RWPE2 (cell line): ENCODE measurements around the gene RNF224.

Experiments
- ATAC-seq: fragments of 200-7000 bp; cut with Tn5 transposase; 3 replicates; pipeline ENCODE4 v1.9.1; 2021; ENCODE audit warnings: low read depth
- DNase-seq: peaks from one replicate; pipeline ENCODE4 v3.0.0-alpha.2; 2020; ENCODE audit warnings: low spot score
- H3K27ac ChIP-seq: fragments of 450-650 bp; 2 replicates; pipeline ENCODE4 v1.5.1; 2017; ENCODE audit warnings: mild to moderate bottlenecking; ENCODE audit not compliant: poor library complexity, severe bottlenecking
- H3K27me3 ChIP-seq: fragments of 250-450 bp; sonication (Bioruptor Pico); 2 replicates; pipeline ENCODE4 v1.5.1; 2021; ENCODE audit warnings: mild to moderate bottlenecking, moderate library complexity; ENCODE audit not compliant: insufficient read depth, poor library complexity, severe bottlenecking
- H3K36me3 ChIP-seq: fragments of 250-450 bp; sonication (Bioruptor Pico); 2 replicates; pipeline ENCODE4 v1.5.1; 2020; ENCODE audit warnings: low read depth, mild to moderate bottlenecking, moderate library complexity
- H3K4me1 ChIP-seq: fragments of 250-450 bp; sonication (Bioruptor Pico); 2 replicates; pipeline ENCODE4 v1.5.1; 2021; ENCODE audit warnings: mild to moderate bottlenecking, moderate library complexity; ENCODE audit not compliant: insufficient read depth, poor library complexity, severe bottlenecking
- H3K4me3 ChIP-seq: fragments of 250-450 bp; sonication (Bioruptor Pico); 2 replicates; pipeline ENCODE4 v1.5.1; 2021; ENCODE audit warnings: mild to moderate bottlenecking, moderate library complexity; ENCODE audit not compliant: severe bottlenecking
- H3K9me3 ChIP-seq: fragments of 250-450 bp; sonication (Bioruptor Pico); 2 replicates; pipeline ENCODE4 v1.5.1; 2021; ENCODE audit warnings: mild to moderate bottlenecking, moderate library complexity; ENCODE audit not compliant: severe bottlenecking
- CTCF ChIP-seq: fragments of 450-650 bp; IDR thresholded peaks from one replicate; pipeline ENCODE4 v1.5.1; 2017; ENCODE audit warnings: mild to moderate bottlenecking, moderate library complexity; ENCODE audit not compliant: poor library complexity, severe bottlenecking

The RNF224 gene

GRCh38 chr9:137185921-137186320 is 41.4 kb upstream of the RNF224 start:
- Histone ChIP-seq H3K4me3 (no peak overlapping the region), H3K4me1 (peaks cover 5% of the 10 kb centered on the region), H3K36me3 (peaks cover 31% of the 10 kb centered on the region), H3K27ac (no peak overlapping the region), H3K27me3 (no peaks in the 10 kb centered on the region), H3K9me3 (no peaks in the 10 kb centered on the region)
- TF ChIP-seq CTCF = no peak
- ATAC-seq (no peak), DNase-seq (no peak)

- TF ChIP-seq CTCF = no peak
- Histone ChIP-seq H3K9me3 (no peaks in the 10 kb centered on the region), H3K27me3 (no peaks in the 10 kb centered on the region), H3K4me3 (no peak overlapping the region), H3K4me1 (peaks cover 5% of the 10 kb centered on the region), H3K36me3 (peaks cover 34% of the 10 kb centered on the region), H3K27ac (no peak overlapping the region)
- no peak for ATAC-seq
- no peak for DNase-seq
These were observed 40.9 kb upstream of the RNF224 start for GRCh38 chr9:137186385-137186784.

GRCh38 chr9:137187386-137187785 is 39.9 kb upstream of the RNF224 start:
- peaks cover 29% of the 10 kb centered on the region for H3K36me3 ChIP-seq

GRCh38 chr9:137188086-137188489 is 39.2 kb upstream of the RNF224 start:
- peaks cover 5% of the 10 kb centered on the region for H3K4me1 ChIP-seq
- no peaks in the 10 kb centered on the region for H3K27me3 ChIP-seq
- no peak for DNase-seq
- TF ChIP-seq CTCF = no peak
- no peaks in the 10 kb centered on the region for H3K9me3 ChIP-seq
- peak; percentile 5 for ATAC-seq
- peak overlapping the region; percentile 52 for H3K4me3 ChIP-seq
- H3K27ac ChIP-seq = peak overlapping the region; percentile 73
- H3K36me3 ChIP-seq = peaks cover 23% of the 10 kb centered on the region

More at GRCh38 chr9:137187386-137187785, 39.9 kb upstream of the RNF224 start:
- Histone ChIP-seq H3K4me3 (peak overlapping the region; percentile 52), H3K27me3 (no peaks in the 10 kb centered on the region), H3K9me3 (no peaks in the 10 kb centered on the region), H3K27ac (no peak overlapping the region), H3K4me1 (peaks cover 5% of the 10 kb centered on the region)
- no peak for TF ChIP-seq CTCF
- DNase-seq = no peak
- no peak for ATAC-seq

GRCh38 chr9:137188490-137189296 is 38.6 kb upstream of the RNF224 start, which contains the start of the genes ANAPC2 and SSNA1:
Gene ANAPC2, minus strand, starts transcription at chr9:137188560. Its CDS starts 28 bp downstream, at chr9:137188532.
Gene SSNA1, plus strand, starts transcription at chr9:137188676. Its CDS starts 51 bp downstream, at chr9:137188727.
- ATAC-seq = peak; percentile 74

More at GRCh38 chr9:137188490-137189296, 38.6 kb upstream of the RNF224 start, which contains the start of the genes ANAPC2 and SSNA1:
- H3K36me3 ChIP-seq = peaks cover 20% of the 10 kb centered on the region
- H3K9me3 ChIP-seq = no peaks in the 10 kb centered on the region
- H3K27ac ChIP-seq = peak within 1 kb of the TSS; percentile 73
- peak; percentile 72 for TF ChIP-seq CTCF
- peak; percentile 88 for DNase-seq
- no peaks in the 10 kb centered on the region for H3K27me3 ChIP-seq
- H3K4me3 ChIP-seq = peak within 1 kb of the TSS; percentile 52
- H3K4me1 ChIP-seq = peaks cover 5% of the 10 kb centered on the region
